ENCODE measurements around the gene MYT1. TPM values are rescaled to one million over a fixed set of nuclear protein-coding genes. Genes with fewer than 3 reads are reported as not detected.

Gene MYT1
- total and polyA plus RNA-seq, 2 of the 13 experiments (the other 11 are each of a cell fraction or from before 2014, with no cell fraction given) = 0.58 to 2.5 TPM

GRCh38 chr20:64237316-64237715 is 73.1 kb downstream of the MYT1 start (continued):
- no peak for TF ChIP-seq ZNF660 (CRISPR knock-in tag; IDR thresholded peaks at IDR 0.05; ENCODE audit: borderline replicate concordance, low read depth)
- peak; percentile 95 for TF ChIP-seq ZBTB38 (CRISPR knock-in tag; IDR thresholded peaks at IDR 0.05)
- TF ChIP-seq TSC22D2 (CRISPR knock-in tag; IDR thresholded peaks at IDR 0.05; ENCODE audit: borderline replicate concordance) = no peak
- no peak for TF ChIP-seq ZFP36L2 (CRISPR knock-in tag; IDR thresholded peaks at IDR 0.05)
- TF ChIP-seq AKAP8 (CRISPR knock-in tag; IDR thresholded peaks at IDR 0.05) = no peak
- TF ChIP-seq MBNL3 (CRISPR knock-in tag; conservative IDR thresholded peaks at IDR 0.05) = no peak
- TF ChIP-seq MAF1 (CRISPR knock-in tag; IDR thresholded peaks at IDR 0.05; ENCODE audit: borderline replicate concordance) = no peak
- TF ChIP-seq ZNF280B (CRISPR knock-in tag; IDR thresholded peaks at IDR 0.05; ENCODE audit: borderline replicate concordance) = peak; percentile 68; the same call in 1 of the 2 replicates
- TF ChIP-seq ESRRA (CRISPR knock-in tag; IDR thresholded peaks at IDR 0.05; ENCODE audit: low read depth) = no peak
- no peak for TF ChIP-seq ZNF652 (CRISPR knock-in tag; IDR thresholded peaks at IDR 0.05; ENCODE audit: borderline replicate concordance, low read depth)
- no peak for TF ChIP-seq KLF12 (CRISPR knock-in tag; IDR thresholded peaks at IDR 0.05; ENCODE audit: borderline replicate concordance)
- peak; percentile 75 for TF ChIP-seq IKZF4 (CRISPR knock-in tag; IDR thresholded peaks at IDR 0.05; ENCODE audit: borderline replicate concordance, low read depth, not compliant biosample characterization)
- TF ChIP-seq ZNF235 (CRISPR knock-in tag; IDR thresholded peaks at IDR 0.05; ENCODE audit: borderline replicate concordance) = 0 out of 2 replicates have a peak, but pooled peaks have one; percentile 10
- TF ChIP-seq SMARCC2 (IDR thresholded peaks at IDR 0.05) = no peak
- TF ChIP-seq TFDP2 (CRISPR knock-in tag; IDR thresholded peaks at IDR 0.05) = no peak
- TF ChIP-seq ZNF740 (CRISPR knock-in tag; IDR thresholded peaks at IDR 0.05) = no peak
- no peak for TF ChIP-seq ETV6 (CRISPR knock-in tag; conservative IDR thresholded peaks at IDR 0.05)
- no peak for TF ChIP-seq ZNF567 (CRISPR knock-in tag; IDR thresholded peaks at IDR 0.05; ENCODE audit: borderline replicate concordance)
- TF ChIP-seq ATF7 (IDR thresholded peaks at IDR 0.05) = no peak
- no peak for TF ChIP-seq ATF7 (CRISPR knock-in tag; IDR thresholded peaks at IDR 0.05)
- no peak for TF ChIP-seq ISX (CRISPR knock-in tag; conservative IDR thresholded peaks at IDR 0.05)
- TF ChIP-seq ELF4 (CRISPR knock-in tag; IDR thresholded peaks at IDR 0.05; ENCODE audit: borderline replicate concordance) = no peak
- TF ChIP-seq PLRG1 (conservative IDR thresholded peaks at IDR 0.05) = no peak
- no peak for TF ChIP-seq SNAPC2 (CRISPR knock-in tag; IDR thresholded peaks at IDR 0.05)
- TF ChIP-seq ZNF33B (CRISPR knock-in tag; IDR thresholded peaks at IDR 0.05) = no peak
- no peak for TF ChIP-seq ZNF720 (CRISPR knock-in tag; IDR thresholded peaks at IDR 0.05)
- no peak for TF ChIP-seq ELK4 (CRISPR knock-in tag; IDR thresholded peaks at IDR 0.05; ENCODE audit: borderline replicate concordance)

Measured in HepG2 (cell line).